ENCODE results near the gene MLEC.

DNA sequence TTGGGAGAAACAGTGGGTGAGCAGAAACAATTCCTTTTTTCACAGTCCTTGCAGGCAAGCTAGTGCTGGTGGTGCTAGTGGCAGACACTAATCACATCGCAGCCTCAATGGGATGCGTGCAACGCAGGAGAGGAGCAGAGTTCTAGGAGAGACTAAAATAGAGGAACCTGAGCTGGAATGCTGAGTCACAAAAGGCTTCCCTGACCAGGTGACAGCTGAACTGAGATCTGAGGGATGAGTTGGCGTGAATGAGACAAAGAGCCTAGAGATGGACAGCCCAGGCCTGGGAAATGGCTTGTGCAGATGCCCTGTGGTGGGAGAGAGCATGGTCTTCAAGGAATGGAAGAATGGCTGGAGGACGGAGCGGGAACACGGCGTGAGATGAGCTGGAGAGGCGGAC lies 64.4 kb downstream of the MLEC start:
- TF ChIP-seq, protein P1, sequence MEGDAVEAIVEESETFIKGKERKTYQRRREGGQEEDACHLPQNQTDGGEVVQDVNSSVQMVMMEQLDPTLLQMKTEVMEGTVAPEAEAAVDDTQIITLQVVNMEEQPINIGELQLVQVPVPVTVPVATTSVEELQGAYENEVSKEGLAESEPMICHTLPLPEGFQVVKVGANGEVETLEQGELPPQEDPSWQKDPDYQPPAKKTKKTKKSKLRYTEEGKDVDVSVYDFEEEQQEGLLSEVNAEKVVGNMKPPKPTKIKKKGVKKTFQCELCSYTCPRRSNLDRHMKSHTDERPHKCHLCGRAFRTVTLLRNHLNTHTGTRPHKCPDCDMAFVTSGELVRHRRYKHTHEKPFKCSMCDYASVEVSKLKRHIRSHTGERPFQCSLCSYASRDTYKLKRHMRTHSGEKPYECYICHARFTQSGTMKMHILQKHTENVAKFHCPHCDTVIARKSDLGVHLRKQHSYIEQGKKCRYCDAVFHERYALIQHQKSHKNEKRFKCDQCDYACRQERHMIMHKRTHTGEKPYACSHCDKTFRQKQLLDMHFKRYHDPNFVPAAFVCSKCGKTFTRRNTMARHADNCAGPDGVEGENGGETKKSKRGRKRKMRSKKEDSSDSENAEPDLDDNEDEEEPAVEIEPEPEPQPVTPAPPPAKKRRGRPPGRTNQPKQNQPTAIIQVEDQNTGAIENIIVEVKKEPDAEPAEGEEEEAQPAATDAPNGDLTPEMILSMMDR (conservative IDR thresholded peaks at IDR 0.05; ENCODE audit: low read length), result no peak
- TF ChIP-seq EZH2phosphoT487 (IDR thresholded peaks at IDR 0.05; ENCODE audit: borderline replicate concordance, low read depth, low read length), result no peak
